ENCODE results near the gene BABAM2. TPM values are rescaled to one million over a fixed set of nuclear protein-coding genes. Genes with fewer than 3 reads are reported as not detected.
A peak's percentile ranks its signal among the peaks of the same experiment; 100 is the strongest.

BABAM2 gene
- total RNA-seq, 1 donor from 2014 or later = 33.9 TPM

DNA sequence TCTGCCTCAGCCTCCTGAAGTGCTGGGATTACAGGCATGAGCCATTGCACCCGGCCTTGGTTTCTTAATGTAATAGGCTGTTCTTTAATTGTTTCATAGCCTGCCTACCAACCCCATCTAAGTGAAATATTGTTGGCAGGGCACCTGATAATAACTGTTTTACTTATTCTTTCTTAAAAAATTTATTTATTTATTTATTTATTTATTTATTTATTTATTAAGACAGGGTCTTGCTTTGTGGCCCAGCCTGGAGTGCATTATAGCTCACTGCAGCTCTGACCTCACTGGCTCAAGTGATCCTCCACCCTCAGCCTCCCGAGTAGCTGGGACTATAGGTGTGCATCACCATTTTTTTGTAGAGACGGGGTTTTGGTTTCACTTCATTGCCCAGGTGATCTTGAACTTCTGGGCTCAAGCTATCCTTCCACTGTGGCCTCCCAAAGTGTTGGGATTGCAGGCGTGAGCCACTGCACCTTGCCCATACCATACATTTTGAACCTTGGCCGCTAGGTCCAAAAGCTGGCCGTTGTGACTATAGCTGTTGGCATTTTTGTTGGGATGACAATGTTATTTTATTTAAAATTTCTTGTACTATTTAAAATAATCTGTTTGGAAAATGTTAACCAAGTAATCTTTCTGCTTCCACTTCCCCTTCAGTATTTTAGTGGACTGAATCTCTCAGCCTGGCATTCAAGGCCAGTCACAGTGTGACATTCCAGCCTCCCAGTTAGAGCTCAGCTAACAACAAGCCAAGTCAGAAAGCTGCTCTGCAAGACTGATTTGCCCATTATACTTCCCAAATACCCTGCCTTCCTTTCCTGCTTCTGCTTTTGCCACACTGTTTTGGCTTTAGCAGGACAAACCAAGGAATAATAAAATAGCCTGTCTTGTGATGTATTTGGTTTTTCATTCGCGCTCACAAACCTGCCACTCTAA, 52.4 kb downstream of the BABAM2 start:
- Mint-ChIP-seq H3K27ac (ENCODE audit: unreplicated experiment) (no peak overlapping the region), H3K4me3 (ENCODE audit: unreplicated experiment) (no peak overlapping the region), H3K27me3 (ENCODE audit: low read depth) (no peaks in the 10 kb centered on the region), H3K9me3 (ENCODE audit: low read depth) (no peaks in the 10 kb centered on the region), H3K36me3 (ENCODE audit: low read depth) (no peaks in the 10 kb centered on the region), H3K4me1 (ENCODE audit: low read depth) (peaks cover 7% of the 10 kb centered on the region)
- TF ChIP-seq, protein P1, sequence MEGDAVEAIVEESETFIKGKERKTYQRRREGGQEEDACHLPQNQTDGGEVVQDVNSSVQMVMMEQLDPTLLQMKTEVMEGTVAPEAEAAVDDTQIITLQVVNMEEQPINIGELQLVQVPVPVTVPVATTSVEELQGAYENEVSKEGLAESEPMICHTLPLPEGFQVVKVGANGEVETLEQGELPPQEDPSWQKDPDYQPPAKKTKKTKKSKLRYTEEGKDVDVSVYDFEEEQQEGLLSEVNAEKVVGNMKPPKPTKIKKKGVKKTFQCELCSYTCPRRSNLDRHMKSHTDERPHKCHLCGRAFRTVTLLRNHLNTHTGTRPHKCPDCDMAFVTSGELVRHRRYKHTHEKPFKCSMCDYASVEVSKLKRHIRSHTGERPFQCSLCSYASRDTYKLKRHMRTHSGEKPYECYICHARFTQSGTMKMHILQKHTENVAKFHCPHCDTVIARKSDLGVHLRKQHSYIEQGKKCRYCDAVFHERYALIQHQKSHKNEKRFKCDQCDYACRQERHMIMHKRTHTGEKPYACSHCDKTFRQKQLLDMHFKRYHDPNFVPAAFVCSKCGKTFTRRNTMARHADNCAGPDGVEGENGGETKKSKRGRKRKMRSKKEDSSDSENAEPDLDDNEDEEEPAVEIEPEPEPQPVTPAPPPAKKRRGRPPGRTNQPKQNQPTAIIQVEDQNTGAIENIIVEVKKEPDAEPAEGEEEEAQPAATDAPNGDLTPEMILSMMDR (IDR thresholded peaks at IDR 0.05) = no peak
- DNase-seq (ENCODE audit: low spot score) = no peak

DNA sequence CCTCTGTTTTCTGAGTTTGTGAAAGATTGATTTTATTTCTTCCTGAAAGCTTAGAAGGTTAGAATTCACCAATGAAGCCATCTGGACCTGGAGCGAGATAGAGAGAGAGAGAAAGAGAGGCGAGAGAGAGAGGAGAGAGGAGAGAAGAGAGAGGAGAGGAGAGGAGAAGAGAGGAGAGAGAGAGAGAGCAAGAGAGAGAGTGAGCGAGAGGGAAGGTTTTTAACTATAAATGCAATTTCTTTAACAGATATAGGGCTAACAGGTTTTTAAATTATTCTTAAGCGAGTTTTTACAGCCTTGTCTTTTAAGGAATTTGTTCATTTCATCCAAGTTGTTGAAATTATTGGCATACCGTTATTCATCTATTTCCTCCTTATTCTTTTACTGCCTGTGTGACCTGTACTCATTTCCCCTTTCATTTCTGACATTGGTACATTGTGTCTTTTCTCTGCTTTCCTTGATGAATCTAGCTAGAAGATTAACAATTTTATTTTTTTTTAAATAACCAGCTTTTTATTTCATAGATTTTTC, 56.1 kb downstream of the BABAM2 start:
- no peak for DNase-seq (ENCODE audit: low spot score)
- Mint-ChIP-seq H3K27me3 (ENCODE audit: low read depth) (no peaks in the 10 kb centered on the region), H3K4me1 (ENCODE audit: low read depth) (peaks cover 7% of the 10 kb centered on the region), H3K4me3 (ENCODE audit: unreplicated experiment) (no peak overlapping the region), H3K9me3 (ENCODE audit: low read depth) (no peaks in the 10 kb centered on the region), H3K27ac (ENCODE audit: unreplicated experiment) (peak overlapping the region; percentile 1), H3K36me3 (ENCODE audit: low read depth) (no peaks in the 10 kb centered on the region)
- TF ChIP-seq, protein P1 (IDR thresholded peaks at IDR 0.05) = no peak

DNA sequence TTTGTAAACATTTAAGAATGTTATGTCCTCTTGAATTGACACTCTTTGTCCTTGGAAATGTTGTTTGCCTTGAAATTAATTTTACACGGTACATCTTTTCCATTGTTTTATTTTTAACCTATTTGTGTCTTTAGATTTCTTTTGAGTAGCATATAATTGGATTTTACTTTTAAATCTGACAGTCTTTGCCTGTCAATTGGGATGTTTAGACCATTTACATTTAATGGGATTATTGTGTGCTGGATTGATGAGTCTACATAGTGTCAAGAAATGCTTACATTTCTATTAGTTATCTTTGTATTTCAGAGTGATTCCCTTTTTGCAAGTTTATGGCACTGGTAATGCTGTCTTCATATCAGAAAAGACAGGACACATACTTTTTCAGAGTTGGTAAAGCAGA, 61.5 kb downstream of the BABAM2 start:
- Mint-ChIP-seq H3K4me3 (ENCODE audit: unreplicated experiment) (no peak overlapping the region), H3K27ac (ENCODE audit: unreplicated experiment) (no peak overlapping the region), H3K36me3 (ENCODE audit: low read depth) (no peaks in the 10 kb centered on the region), H3K4me1 (ENCODE audit: low read depth) (peaks cover 35% of the 10 kb centered on the region), H3K9me3 (ENCODE audit: low read depth) (peaks cover 9% of the 10 kb centered on the region), H3K27me3 (ENCODE audit: low read depth) (no peaks in the 10 kb centered on the region)
- DNase-seq (ENCODE audit: low spot score) = no peak
- TF ChIP-seq, protein P1 (IDR thresholded peaks at IDR 0.05) = no peak

- H3K27ac Mint-ChIP-seq (ENCODE audit: unreplicated experiment) = no peak overlapping the region
- TF ChIP-seq, protein P1 (IDR thresholded peaks at IDR 0.05) = no peak
- H3K4me3 Mint-ChIP-seq (ENCODE audit: unreplicated experiment) = no peak overlapping the region
- DNase-seq (ENCODE audit: low spot score) = no peak
- H3K4me1 Mint-ChIP-seq (ENCODE audit: low read depth) = peaks cover 36% of the 10 kb centered on the region
- H3K27me3 Mint-ChIP-seq (ENCODE audit: low read depth) = no peaks in the 10 kb centered on the region
- H3K36me3 Mint-ChIP-seq (ENCODE audit: low read depth) = no peaks in the 10 kb centered on the region
- peaks cover 9% of the 10 kb centered on the region for H3K9me3 Mint-ChIP-seq (ENCODE audit: low read depth)
Measured at GRCh38 chr2:27953077-27953476, 62.5 kb downstream of the BABAM2 start.

DNA sequence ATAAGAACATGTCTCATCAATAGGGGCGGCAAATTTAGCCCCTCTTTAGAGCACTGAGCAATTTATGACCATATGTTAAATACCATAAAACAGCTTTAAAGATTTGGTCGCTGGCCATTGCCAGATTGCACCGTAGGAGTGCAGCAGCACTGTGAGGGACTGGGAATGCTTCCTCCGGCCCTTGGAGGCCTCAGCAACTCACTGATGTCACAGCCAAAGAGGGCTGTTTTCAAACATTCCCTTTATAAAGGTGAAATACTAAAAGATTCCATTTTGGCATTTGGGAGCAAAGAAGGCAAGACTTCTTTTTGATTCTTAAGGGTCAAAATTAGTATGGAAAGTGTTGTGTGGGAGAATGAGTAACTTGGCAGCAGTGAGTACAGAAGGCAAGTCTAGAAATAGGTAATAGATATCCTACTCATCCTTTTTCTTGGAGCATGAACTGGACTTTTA, 63.7 kb downstream of the BABAM2 start:
- no peak for DNase-seq (ENCODE audit: low spot score)
- Mint-ChIP-seq H3K4me3 (ENCODE audit: unreplicated experiment) (no peak overlapping the region), H3K27me3 (ENCODE audit: low read depth) (no peaks in the 10 kb centered on the region)

More for the DNA sequence above, 63.7 kb downstream of the BABAM2 start:
- Mint-ChIP-seq H3K4me1 (ENCODE audit: low read depth) (peaks cover 40% of the 10 kb centered on the region), H3K36me3 (ENCODE audit: low read depth) (no peaks in the 10 kb centered on the region), H3K9me3 (ENCODE audit: low read depth) (peaks cover 9% of the 10 kb centered on the region), H3K27ac (ENCODE audit: unreplicated experiment) (peak overlapping the region; percentile 90)
- TF ChIP-seq, protein P1 (IDR thresholded peaks at IDR 0.05) = no peak
